Left lobe of liver (tissue), 2 donors: ENCODE data around the gene ADGRV1. TPM values are rescaled to one million over a fixed set of nuclear protein-coding genes. Genes with fewer than 3 reads are reported as not detected.
"Not testable (repeated sequence)": the region's sequence is repeated elsewhere in the genome, so short reads cannot be mapped to it uniquely, and the experiment has no call there.

Source experiments
- ATAC-seq: fragments of 200-7000 bp; cut with Tn5 transposase; one replicate; pipeline ENCODE4 v1.9.1; 2020; ENCODE audit warnings: mild to moderate bottlenecking, moderate library complexity
- DNase-seq: peaks from one replicate; pipeline ENCODE4 v3.0.0-alpha.2; 2020; ENCODE audit warnings: low spot score
- total RNA-seq: library from RNA; stranded (reverse); gene quantifications from one replicate; pipeline ENCODE4 v1.2.1, GENCODE V29; 2021
- donor health status: DM: no; HTN: no; CAD: no; lungs with moderate emphysema.
- donor health status: DM: no; HTN: yes; CAD: no.

The ADGRV1 gene
- total RNA-seq, 1 donor from 2014 or later: 9.3 TPM

DNA sequence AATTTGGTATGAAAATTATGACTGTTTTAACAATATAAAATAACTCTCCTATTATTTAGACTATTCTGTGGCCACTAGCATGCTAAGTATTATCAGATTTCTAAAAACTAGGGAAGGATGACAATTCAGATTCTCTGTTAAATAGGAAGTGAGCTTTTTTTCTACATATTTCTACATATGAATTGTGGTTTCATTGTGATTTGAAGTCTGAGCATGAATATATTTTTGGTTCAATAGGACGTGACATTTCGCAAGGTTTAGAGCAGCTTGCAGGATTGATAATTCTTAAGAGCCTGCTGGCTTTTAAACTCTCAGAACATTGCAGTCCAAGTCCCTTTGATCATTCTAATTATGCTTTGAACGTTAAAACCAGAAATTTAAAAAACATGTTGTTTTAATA lies 82.9 kb downstream of the ADGRV1 start:
- no peak for DNase-seq
- ATAC-seq: no peak

DNA sequence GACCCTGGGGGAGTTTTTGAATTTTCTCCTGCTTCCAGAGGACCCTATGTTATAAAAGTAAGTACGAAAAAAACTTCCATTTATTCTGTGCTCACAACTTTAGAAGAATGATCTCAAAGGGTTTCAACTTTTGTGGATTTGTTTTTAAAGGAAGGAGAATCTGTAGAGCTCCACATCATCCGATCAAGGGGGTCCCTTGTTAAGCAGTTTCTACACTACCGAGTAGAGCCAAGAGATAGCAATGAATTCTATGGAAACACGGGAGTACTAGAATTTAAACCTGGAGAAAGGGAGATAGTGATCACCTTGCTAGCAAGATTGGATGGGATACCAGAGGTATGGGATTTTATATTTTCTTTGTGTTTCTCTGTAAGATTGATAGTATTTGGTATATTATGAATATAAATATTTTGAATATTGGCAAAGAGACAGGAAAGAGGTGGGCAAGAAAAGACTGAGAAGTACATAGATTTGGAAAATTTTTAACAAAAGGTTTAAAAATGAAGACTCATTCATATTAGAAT lies 84.2 kb downstream of the ADGRV1 start:
- ATAC-seq (no peak), DNase-seq (no peak)

DNA sequence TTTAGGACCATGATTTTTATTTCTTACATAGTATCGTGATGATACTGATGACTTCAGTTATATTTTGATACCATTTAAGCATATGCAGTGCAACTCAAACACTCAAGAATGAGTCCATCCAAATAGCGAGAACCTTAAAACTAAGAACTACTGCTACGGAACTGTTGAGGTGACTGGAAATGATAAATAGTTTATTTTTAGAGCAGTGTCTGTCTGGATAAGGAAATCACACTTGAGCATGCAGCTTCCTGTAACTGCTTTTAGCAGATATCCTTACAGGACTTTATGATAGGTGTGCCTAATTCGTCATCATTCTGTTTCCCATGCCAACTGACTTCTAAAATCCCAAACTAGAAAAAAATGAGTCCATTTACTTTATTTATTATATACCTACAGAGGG lies 85.5 kb downstream of the ADGRV1 start:
- DNase-seq (no peak), ATAC-seq (no peak)

DNA sequence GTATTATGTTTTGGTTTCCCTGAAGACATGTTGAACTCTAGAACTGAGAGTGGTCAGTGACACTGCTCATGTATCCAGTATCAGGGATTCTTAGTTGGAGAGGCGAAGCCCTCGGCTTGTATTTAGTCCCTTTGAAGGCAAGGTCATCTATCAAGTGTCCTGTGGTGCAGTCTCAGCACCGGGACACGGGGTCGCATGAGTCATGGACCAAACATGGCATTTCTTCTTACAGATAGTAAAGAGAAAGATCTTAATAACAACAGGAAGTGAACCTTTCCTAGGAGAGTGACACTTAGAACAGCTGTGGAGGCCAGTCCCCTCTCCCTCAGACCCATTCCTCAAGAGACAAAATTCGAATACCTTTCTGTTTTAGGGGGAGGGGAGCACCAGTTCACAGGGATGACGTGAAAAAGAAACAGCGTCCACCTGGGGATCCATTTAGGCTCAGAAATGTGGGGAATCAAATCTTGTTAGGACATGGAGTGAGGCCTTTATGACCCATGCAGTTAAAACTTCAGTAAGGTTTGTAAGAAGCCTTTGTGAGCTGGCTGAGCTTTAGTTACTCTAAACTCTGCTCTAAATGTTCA lies 86.5 kb downstream of the ADGRV1 start:
- no peak for DNase-seq
- ATAC-seq: no peak

DNA sequence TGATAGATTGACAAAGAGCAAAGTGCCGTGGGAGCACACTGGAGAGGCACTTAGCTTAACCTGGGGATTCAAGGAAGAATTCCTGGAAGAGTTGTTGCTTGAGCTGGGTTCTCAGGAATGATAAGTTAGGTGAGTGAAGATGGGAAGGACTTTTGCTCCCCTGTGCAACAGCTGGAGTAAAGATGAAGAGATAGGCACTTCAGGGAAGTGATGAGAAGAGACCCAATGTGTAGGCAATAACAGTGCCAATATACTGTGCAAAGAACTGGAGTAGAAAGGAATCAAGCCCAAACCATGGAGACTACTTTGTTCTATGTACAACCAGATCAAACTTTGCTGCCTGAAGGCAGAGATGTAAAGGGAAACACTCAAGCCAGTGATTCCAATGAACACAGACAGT lies 92.2 kb downstream of the ADGRV1 start:
- ATAC-seq: no peak
- DNase-seq: no peak

DNA sequence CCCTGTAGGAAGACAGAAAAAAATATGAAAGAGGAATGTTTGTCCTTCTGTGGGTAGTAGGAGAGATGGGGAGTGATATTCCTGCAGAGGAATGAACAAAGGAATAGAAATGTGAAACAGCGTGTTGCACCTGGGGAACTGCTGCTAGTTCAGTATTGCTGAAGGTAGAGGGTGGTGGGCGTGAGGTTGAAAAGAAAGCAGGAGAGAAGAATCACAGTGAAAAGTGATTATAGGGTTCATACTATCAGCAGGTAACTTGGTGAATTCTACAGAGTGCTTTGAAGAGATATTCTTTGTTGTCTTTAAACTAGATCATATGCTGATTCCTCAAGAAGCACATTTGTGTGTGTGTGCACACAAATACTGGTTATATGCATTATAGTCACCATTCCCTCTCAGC lies 95.6 kb downstream of the ADGRV1 start:
- DNase-seq: no peak
- no peak for ATAC-seq

DNA sequence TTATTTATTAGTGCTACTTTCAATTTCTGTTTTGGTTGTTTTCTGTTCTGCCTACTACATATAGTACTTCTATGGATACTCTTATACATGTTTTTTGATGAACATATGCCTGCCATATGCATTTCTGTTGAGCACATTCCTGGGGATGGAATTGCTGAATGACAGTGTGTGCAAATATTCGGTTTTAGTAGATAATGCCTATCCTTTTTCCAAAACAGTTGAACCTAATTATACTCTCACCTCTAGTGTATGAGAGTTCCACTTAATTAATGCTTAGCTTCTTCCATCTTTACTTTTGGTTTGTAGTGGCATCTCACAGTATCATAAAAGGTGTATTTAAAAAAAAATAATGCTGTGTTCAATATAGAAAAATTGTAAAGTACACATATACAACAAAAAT lies 96.8 kb downstream of the ADGRV1 start:
- DNase-seq: no peak
- ATAC-seq: no peak

DNA sequence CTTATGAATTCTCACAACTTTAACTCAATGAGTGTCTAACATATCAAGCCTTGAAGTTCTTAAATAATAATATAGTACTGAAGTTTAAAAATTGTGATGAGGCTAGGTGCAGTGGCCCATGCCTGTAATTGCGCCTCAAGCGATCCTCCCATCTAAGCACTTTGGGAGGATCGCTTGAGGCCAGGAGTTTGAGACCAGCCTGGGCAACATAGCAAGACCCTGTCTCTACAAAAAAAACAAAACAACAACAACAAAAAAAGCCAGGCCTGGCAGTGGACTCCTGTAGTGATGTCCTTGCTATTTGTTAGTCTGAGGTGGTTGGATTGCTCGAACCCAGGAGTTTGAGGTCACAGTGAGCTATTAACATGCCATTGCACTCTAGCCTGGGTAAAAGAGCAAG lies 98.4 kb downstream of the ADGRV1 start:
- no peak for ATAC-seq
- no peak for DNase-seq

DNA sequence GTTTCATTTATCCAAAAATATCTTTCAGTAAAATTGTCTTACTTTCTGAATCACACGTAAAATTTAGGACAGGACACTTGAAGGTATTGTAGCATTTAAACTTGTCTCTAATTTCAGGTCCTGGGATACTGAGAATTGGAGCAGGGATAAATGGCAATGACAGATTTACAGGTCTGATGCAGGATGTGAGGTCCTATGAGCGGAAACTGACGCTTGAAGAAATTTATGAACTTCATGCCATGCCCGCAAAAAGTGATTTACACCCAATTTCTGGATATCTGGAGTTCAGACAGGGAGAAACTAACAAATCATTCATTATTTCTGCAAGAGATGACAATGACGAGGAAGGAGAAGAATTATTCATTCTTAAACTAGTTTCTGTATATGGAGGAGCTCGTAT lies 99.2 kb downstream of the ADGRV1 start:
- ATAC-seq: no peak
- DNase-seq: no peak

DNA sequence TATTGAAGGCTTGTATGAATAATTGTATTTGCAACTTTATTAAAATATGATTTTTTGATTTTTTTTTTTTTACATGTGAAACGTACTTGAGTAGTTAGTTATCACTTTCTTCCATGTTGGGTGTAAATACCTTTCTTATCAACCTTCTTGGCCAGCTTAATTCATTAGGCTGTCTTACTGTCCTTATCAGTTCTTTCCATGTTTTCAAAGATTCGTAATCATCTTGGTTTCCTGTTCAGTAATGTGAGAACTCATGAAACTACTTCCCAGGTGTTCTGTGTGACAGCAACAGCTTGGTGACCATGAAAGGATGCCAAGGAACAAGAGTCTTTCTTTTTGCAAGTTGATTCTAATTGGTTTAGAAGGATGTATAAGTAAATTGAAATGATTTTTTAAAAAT lies 100.0 kb downstream of the ADGRV1 start:
- ATAC-seq: no peak
- no peak for DNase-seq

DNA sequence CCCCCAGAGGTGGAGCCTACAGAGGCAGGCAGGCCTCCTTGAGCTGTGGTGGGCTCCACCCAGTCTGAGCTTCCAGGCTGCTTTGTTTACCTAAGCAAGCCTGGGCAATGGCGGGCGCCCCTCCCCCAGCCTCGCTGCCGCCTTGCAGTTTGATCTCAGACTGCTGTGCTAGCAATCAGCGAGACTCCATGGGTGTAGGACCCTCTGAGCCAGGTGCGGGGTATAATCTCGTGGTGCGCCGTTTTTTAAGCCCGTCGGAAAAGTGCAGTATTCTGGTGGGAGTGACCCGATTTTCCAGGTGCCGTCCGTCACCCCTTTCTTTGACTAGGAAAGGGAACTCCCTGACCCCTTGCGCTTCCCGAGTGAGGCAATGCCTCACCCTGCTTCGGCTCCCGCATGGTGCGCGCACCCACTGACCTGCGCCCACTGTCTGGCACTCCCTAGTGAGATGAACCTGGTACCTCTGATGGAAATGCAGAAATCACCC lies 109.5 kb downstream of the ADGRV1 start:
- ATAC-seq, DNase-seq: not testable (repeated sequence)

DNA sequence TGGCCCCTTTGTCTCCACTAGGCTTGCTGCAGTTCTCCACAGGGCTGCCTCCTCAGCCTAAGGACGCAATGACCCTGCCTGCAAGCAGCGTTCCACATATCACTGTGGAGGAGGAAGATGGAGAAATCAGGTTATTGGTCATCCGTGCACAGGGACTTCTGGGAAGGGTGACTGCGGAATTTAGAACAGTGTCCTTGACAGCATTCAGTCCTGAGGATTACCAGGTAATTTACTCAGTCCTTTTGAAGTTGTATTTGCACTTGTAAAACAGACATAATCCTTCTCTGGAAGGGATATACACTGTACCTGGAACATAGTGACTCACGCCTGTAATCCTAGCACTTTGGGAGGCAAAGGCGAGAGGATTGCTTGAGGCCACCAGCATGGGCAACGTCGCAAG lies 116.6 kb downstream of the ADGRV1 start:
- ATAC-seq (no peak), DNase-seq (no peak)

DNA sequence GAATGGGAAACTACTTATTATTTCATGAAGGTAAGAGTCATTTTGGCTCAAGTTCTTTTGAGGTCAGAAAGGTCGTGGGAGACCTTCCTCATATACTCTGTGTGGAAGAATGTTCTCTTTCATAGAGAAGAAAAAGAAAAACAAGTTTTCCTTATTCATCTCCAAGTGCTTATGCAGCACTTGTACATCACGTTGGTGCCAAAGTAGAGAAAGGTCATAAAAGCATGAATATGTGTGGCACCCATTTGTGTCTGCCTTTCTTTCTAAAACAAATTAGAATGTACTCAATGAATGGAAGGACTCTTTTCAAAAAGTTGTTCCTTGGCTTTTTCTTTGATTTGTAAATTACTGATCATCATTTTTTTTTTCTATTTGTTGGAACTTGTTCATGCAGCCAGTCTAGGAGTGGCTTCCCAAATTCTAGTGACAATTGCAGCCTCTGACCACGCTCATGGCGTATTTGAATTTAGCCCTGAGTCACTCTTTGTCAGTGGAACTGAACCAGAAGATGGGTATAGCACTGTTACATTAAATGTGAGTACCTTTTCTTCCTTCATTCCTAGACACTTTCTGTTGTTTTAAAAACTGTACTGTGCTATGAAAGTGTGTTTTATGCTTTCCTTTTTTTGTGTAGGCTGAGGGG lies 122.4 kb downstream of the ADGRV1 start:
- ATAC-seq (no peak), DNase-seq (no peak)

DNA sequence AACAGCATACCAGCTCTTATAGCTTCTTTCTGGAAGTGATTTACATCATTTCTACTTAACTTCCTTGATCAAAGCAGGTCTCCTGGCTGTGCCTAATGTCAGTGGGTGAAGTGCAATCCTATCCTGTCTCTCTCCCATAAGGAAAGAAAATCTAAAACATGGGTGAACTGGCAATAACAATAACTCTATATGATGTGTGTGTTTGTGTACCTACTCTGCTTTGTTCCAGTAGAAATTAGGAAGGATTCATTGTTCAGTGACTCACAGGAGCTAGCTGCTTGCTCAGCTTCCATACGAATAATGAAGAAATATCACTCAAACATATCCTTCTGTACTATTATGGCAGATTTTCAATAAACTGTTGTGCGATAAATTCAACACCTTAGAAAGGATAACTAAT lies 123.7 kb downstream of the ADGRV1 start:
- no peak for DNase-seq
- no peak for ATAC-seq

DNA sequence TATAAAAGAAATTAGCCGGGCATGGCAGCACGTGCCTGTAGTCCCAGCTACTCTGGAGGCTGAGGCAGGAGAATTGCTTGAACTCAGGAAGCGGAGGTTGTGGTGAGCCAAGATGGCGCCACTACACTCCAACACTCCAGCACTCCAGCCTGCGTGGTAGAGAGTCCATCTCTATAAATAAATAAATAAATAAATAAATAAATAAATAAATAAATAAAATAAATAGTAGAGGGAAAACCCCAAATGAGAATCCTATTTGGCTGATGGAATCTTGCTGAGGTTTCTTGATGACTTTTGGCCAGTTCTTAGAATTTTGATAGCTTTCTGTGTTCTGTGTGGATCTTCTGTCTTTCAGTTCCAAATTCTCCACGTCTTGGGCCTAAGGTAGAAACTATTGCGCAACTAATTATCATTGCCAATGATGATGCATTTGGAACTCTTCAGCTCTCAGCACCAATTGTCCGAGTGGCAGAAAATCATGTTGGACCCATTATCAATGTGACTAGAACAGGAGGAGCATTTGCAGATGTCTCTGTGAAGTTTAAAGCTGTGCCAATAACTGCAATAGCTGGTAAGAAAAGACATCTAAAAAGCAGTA lies 126.9 kb downstream of the ADGRV1 start:
- no peak for ATAC-seq
- DNase-seq: no peak

DNA sequence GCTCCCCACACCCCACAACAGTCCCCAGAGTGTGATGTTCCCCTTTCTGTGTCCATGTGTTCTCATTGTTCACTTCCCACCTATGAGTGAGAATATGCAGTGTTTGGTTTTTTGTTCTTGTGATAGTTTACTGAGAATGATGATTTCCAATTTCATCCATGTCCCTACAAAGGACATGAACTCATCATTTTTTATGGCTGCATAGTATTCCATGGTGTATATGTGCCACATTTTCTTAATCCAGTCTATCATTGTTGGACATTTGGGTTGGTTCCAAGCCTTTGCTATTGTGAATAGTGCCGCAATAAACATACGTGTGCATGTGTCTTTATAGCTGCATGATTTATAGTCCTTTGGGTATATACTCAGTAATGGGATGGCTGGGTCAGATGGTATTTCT lies 127.8 kb downstream of the ADGRV1 start:
- not testable (repeated sequence) for ATAC-seq, DNase-seq

DNA sequence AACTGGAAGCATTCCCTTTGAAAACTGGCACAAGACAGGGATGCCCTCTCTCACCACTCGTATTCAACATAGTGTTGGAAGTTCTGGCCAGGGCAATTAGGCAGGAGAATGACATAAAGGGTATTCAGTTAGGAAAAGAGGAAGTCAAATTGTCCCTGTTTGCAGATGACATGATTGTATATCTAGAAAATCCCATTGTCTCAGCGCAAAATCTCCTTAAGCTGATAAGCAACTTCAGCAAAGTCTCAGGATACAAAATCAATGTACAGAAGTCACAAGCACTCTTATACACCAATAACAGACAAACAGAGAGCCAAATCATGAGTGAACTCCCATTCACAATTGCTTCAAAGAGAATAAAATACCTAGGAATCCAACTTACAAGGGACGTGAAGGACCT lies 128.9 kb downstream of the ADGRV1 start:
- ATAC-seq, DNase-seq: not testable (repeated sequence)

DNA sequence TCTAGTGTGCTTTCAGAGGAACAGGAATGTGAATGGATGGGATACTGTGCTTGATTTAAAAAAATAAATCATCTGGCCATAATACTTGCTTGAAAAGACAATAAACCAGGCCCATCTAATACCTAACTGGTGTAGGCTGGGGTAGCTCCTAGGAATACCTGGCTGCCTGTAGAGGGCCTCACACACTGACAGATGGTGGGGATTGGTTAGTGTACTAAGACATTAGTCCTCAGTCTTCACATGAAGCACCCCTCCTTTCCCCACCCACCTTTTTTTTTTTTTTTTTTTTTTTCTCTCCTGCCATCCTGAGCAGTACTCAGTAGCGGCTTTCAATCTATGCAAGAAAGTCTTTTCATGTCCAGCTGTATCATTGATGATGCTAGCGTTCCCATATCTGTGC lies 130.5 kb downstream of the ADGRV1 start:
- no peak for DNase-seq
- no peak for ATAC-seq

DNA sequence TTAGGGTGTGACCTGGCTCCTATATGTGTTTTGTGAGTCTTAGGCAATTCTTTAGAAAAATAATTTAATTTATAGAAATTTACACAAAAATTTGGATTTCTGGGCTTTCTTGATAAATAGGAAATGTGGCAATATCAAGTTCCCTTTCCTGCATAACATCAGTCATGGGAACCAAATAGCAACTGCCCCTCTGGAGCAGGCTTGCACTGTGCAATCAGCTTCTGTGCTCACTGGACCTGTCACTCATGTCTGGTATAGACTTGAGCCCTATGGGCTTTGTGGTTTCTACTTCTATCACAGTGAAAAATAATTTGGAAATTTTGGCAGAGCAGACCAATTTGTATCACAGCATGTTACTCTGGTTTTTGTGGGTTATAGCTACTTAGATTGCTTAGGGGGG lies 131.7 kb downstream of the ADGRV1 start:
- DNase-seq (no peak), ATAC-seq (no peak)

DNA sequence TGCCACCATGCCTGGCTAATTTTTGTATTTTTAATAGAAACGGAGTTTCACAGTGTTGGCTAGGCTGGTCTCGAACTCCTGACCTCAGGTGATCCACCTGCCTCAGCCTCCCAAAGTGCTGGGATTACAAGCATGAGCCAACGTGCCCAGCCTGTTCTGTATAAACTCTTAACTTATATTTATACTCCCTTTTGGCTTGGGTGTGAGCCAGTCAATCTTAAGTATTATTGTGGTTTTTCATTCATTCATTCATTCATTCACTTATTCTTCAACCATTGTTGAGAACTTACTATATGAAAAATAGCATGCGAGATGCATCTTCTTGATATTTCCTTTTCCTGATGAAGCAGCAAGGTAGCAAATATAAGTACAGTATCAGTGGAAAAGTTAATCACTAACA lies 132.9 kb downstream of the ADGRV1 start:
- ATAC-seq: no peak
- DNase-seq: no peak

DNA sequence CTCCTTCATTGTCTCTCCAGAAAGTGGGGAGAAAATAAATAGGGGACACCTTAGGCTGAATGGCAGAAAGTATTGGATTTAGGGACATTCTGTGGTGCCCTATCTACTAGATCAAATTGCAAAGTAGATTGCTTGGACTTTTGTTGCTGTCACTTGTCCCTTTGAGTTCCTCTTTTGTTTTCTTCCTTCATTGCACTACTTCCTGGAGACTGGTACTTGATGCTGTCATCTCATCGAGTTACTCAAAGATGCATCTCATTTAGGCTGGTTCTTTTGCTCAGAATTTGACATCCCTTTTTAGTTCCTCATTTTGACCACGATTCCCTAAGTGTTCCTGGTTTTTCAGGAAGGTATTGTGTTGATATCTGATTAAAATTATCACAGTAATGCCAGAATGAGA lies 137.6 kb downstream of the ADGRV1 start:
- ATAC-seq (no peak), DNase-seq (no peak)

DNA sequence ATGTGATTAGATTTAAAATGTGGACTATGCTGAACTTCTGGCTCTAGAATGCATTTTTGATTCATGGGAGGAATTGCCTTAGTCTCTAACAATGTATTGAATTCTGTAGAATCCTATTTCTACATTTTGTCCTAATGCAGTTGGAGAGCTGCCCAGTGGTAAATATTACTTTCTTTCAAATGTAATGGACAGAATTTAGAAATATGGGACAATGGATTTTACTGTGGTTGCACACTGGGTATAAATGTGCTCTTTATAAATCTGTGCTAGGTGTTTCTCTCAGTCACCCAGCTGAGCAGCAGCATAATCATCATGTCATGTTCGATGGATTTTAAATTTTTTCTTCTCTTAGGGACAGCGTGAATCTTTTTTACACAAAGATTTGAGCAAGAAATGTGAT lies 141.7 kb downstream of the ADGRV1 start:
- DNase-seq (no peak), ATAC-seq (no peak)
